HepG2 (cell line): ENCODE measurements around the gene NFRKB. TPM values are rescaled to one million over a fixed set of nuclear protein-coding genes. Genes with fewer than 3 reads are reported as not detected.

ENCODE experiments used
- BHLHE40 ChIP-seq: IDR thresholded peaks from 2 replicates; pipeline ENCODE4 v1.6.1; 2011; ENCODE audit warnings: low read length, improper control_type of control experiment
- EZH2 ChIP-seq: conservative IDR thresholded peaks from 2 replicates; pipeline ENCODE4 v1.6.1; 2012; ENCODE audit warnings: mild to moderate bottlenecking, low read depth, low read length, moderate library complexity
- FOXJ3 ChIP-seq: sonication (generic); formaldehyde crosslinking; IDR thresholded peaks from 2 replicates; pipeline ENCODE4 v1.4.0; 2020; ENCODE audit warnings: missing genetic modification reagents, mild to moderate bottlenecking, borderline replicate concordance
- GATA4 ChIP-seq: sonication (generic); IDR thresholded peaks from 2 replicates; pipeline ENCODE4 v1.6.1; 2016; ENCODE audit warnings: antibody characterized with exemption, low read depth, borderline replicate concordance
- GFI1 ChIP-seq: sonication (generic); formaldehyde crosslinking; IDR thresholded peaks from 2 replicates; pipeline ENCODE4 v1.5.0; 2020; ENCODE audit warnings: missing genetic modification reagents, mild to moderate bottlenecking, borderline replicate concordance
- HNF4A ChIP-seq: sonication (generic); formaldehyde crosslinking; IDR thresholded peaks from 2 replicates; pipeline ENCODE4 v1.4.0; 2020; ENCODE audit warnings: missing genetic modification reagents
- IRF2 ChIP-seq: IDR thresholded peaks from 2 replicates; pipeline ENCODE4 v1.6.1; 2018; ENCODE audit warnings: missing genetic modification reagents, missing compliant biosample characterization
- MAZ ChIP-seq, 2 experiments: sonication (generic) in 1 of 2; formaldehyde crosslinking in 1 of 2; IDR thresholded peaks; 2 replicates each; pipeline versions ENCODE4 v1.5.0 to v1.6.1; 2012 to 2020; ENCODE audit warnings: low read depth in 2 of 2, mild to moderate bottlenecking in 2 of 2, borderline replicate concordance in 1 of 2, improper control_type of control experiment in 1 of 2, low read length in 1 of 2, missing genetic modification reagents in 1 of 2, moderate library complexity in 1 of 2
- MEIS2 ChIP-seq: sonication (generic); formaldehyde crosslinking; IDR thresholded peaks from 2 replicates; pipeline ENCODE4 v1.9.0; 2021; ENCODE audit warnings: mild to moderate bottlenecking, missing genetic modification reagents
- NKX3-1 ChIP-seq: sonication (generic); formaldehyde crosslinking; IDR thresholded peaks from 2 replicates; pipeline ENCODE4 v1.5.0; 2020; ENCODE audit warnings: missing genetic modification reagents
- PTBP1 ChIP-seq: fragments of 200-400 bp; formaldehyde crosslinking; IDR thresholded peaks from 2 replicates; pipeline ENCODE4 v1.6.1; 2018; ENCODE audit warnings: low read length, low read depth; ENCODE audit not compliant: poor library complexity, severe bottlenecking
- RAD51 ChIP-seq: fragments of 450-650 bp; IDR thresholded peaks from 2 replicates; pipeline ENCODE4 v1.6.1; 2016; ENCODE audit warnings: borderline replicate concordance
- SIN3B ChIP-seq: fragments of 150-350 bp; IDR thresholded peaks from 2 replicates; pipeline ENCODE4 v1.6.1; 2014; ENCODE audit warnings: low read length
- TMF1 ChIP-seq: sonication (generic); formaldehyde crosslinking; IDR thresholded peaks from 2 replicates; pipeline ENCODE4 v1.8.1; 2022; ENCODE audit warnings: low read depth, missing genetic modification reagents
- ZFP37 ChIP-seq: sonication (generic); formaldehyde crosslinking; IDR thresholded peaks from 2 replicates; pipeline ENCODE4 v1.4.0; 2020; ENCODE audit warnings: missing genetic modification reagents, borderline replicate concordance
- ZMYM3 ChIP-seq: sonication (generic); formaldehyde crosslinking; IDR thresholded peaks from 2 replicates; pipeline ENCODE4 v1.5.1; 2020; ENCODE audit warnings: mild to moderate bottlenecking, missing genetic modification reagents
- ZNF432 ChIP-seq: sonication (generic); formaldehyde crosslinking; IDR thresholded peaks from 2 replicates; pipeline ENCODE4 v1.5.0; 2020; ENCODE audit warnings: missing genetic modification reagents, mild to moderate bottlenecking, borderline replicate concordance
- ZNF614 ChIP-seq: IDR thresholded peaks from 2 replicates; pipeline ENCODE4 v1.6.1; 2018; ENCODE audit warnings: missing biosample characterization, missing genetic modification reagents, inconsistent platforms, borderline replicate concordance
- ZNF788 ChIP-seq: sonication (generic); formaldehyde crosslinking; IDR thresholded peaks from 2 replicates; pipeline ENCODE4 v1.5.0; 2020; ENCODE audit warnings: mild to moderate bottlenecking, missing genetic modification reagents, borderline replicate concordance
- polyA plus RNA-seq, 8 experiments: library from polyadenylated mRNA; depleted of rRNA in 3 of 8; stranded (reverse) in 7 of 8; unstranded in 1 of 8; fragments of >200 nt; fragmentation: Illumina TruSeq in 4 of 8; extraction: Trizol in 4 of 8; gene quantifications; 2 replicates each; pipeline versions ENCODE4 v1.2.1 to v1.2.3, GENCODE V29; 2011 to 2016; ENCODE audit warnings: low read depth in 4 of 8, missing spikeins in 1 of 8, mixed read lengths in 1 of 8; ENCODE audit not compliant: insufficient read depth in 1 of 8
- total RNA-seq, 5 experiments: library from RNA; depleted of rRNA; stranded (reverse); fragments of >200 nt; fragmentation: Illumina TruSeq; extraction: Trizol; gene quantifications; 2 replicates each; pipeline ENCODE4 v1.2.3, GENCODE V29; 2016; ENCODE audit warnings: low read depth in 1 of 5
- TF ChIP-seq, protein P1 (sequence below): IDR thresholded peaks from 2 replicates; pipeline ENCODE4 v1.6.1; 2016; ENCODE audit warnings: mild to moderate bottlenecking
- TF ChIP-seq, protein P2 (sequence below): sonication (generic); formaldehyde crosslinking; IDR thresholded peaks from 2 replicates; pipeline ENCODE4 v1.4.0; 2020; ENCODE audit warnings: mild to moderate bottlenecking, missing genetic modification reagents
- TF ChIP-seq, protein P3 (sequence below): sonication (generic); formaldehyde crosslinking; conservative IDR thresholded peaks from 2 replicates; pipeline ENCODE4 v1.8.0; 2022; ENCODE audit warnings: mild to moderate bottlenecking, moderate library complexity, missing genetic modification reagents

NFRKB gene
- total and polyA plus RNA-seq, 2 of the 13 experiments (the other 11 are each of a cell fraction or from before 2014, with no cell fraction given), result 22.9 to 23.7 TPM

GRCh38 chr11:129895126-129896041 lies at the start of gene NFRKB (continued):
- TF ChIP-seq, protein P1, sequence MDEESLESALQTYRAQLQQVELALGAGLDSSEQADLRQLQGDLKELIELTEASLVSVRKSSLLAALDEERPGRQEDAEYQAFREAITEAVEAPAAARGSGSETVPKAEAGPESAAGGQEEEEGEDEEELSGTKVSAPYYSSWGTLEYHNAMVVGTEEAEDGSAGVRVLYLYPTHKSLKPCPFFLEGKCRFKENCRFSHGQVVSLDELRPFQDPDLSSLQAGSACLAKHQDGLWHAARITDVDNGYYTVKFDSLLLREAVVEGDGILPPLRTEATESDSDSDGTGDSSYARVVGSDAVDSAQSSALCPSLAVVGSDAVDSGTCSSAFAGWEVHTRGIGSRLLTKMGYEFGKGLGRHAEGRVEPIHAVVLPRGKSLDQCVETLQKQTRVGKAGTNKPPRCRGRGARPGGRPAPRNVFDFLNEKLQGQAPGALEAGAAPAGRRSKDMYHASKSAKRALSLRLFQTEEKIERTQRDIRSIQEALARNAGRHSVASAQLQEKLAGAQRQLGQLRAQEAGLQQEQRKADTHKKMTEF (CRISPR knock-in tag), result 0 out of 2 replicates have a peak, but pooled peaks have one; percentile 22
- TF ChIP-seq EZH2, result no peak
- no peak for TF ChIP-seq IRF2 (CRISPR knock-in tag)
- TF ChIP-seq SIN3B, result no peak
- TF ChIP-seq, protein P2, sequence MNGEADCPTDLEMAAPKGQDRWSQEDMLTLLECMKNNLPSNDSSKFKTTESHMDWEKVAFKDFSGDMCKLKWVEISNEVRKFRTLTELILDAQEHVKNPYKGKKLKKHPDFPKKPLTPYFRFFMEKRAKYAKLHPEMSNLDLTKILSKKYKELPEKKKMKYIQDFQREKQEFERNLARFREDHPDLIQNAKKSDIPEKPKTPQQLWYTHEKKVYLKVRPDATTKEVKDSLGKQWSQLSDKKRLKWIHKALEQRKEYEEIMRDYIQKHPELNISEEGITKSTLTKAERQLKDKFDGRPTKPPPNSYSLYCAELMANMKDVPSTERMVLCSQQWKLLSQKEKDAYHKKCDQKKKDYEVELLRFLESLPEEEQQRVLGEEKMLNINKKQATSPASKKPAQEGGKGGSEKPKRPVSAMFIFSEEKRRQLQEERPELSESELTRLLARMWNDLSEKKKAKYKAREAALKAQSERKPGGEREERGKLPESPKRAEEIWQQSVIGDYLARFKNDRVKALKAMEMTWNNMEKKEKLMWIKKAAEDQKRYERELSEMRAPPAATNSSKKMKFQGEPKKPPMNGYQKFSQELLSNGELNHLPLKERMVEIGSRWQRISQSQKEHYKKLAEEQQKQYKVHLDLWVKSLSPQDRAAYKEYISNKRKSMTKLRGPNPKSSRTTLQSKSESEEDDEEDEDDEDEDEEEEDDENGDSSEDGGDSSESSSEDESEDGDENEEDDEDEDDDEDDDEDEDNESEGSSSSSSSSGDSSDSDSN (CRISPR knock-in tag), result peak; percentile 13; the same call in 1 of the 2 replicates
- no peak for TF ChIP-seq PTBP1
- peak; percentile 55; the same call in 1 of the 2 replicates for TF ChIP-seq ZNF788 (CRISPR knock-in tag)
- 0 out of 2 replicates have a peak, but pooled peaks have one; percentile 46 for TF ChIP-seq MEIS2 (CRISPR knock-in tag)
- peak; percentile 28; the same call in 1 of the 2 replicates for TF ChIP-seq GFI1 (CRISPR knock-in tag)
- TF ChIP-seq, protein P3, sequence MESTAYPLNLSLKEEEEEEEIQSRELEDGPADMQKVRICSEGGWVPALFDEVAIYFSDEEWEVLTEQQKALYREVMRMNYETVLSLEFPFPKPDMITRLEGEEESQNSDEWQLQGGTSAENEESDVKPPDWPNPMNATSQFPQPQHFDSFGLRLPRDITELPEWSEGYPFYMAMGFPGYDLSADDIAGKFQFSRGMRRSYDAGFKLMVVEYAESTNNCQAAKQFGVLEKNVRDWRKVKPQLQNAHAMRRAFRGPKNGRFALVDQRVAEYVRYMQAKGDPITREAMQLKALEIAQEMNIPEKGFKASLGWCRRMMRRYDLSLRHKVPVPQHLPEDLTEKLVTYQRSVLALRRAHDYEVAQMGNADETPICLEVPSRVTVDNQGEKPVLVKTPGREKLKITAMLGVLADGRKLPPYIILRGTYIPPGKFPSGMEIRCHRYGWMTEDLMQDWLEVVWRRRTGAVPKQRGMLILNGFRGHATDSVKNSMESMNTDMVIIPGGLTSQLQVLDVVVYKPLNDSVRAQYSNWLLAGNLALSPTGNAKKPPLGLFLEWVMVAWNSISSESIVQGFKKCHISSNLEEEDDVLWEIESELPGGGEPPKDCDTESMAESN, result peak; percentile 75; the same call in 1 of the 2 replicates
- no peak for TF ChIP-seq ZFP37 (CRISPR knock-in tag)
- TF ChIP-seq GATA4, result peak; percentile 69; the same call in 1 of the 2 replicates
- no peak for TF ChIP-seq ZMYM3
- no peak for TF ChIP-seq FOXJ3 (CRISPR knock-in tag)
- TF ChIP-seq MAZ (IDR thresholded peaks at IDR 0.05; ENCODE audit: borderline replicate concordance, low read depth, low read length), result no peak
- peak; percentile 73 for TF ChIP-seq MAZ (CRISPR knock-in tag; IDR thresholded peaks at IDR 0.05; ENCODE audit: low read depth)
- TF ChIP-seq HNF4A (CRISPR knock-in tag), result no peak
- 0 out of 2 replicates have a peak, but pooled peaks have one; percentile 50 for TF ChIP-seq NKX3-1 (CRISPR knock-in tag)
- TF ChIP-seq BHLHE40, result 0 out of 2 replicates have a peak, but pooled peaks have one; percentile 7
- no peak for TF ChIP-seq ZNF432 (CRISPR knock-in tag)
- TF ChIP-seq TMF1, result no peak
- no peak for TF ChIP-seq RAD51
- TF ChIP-seq ZNF614 (CRISPR knock-in tag), result no peak
